Prostate gland (tissue), 2 donors: ENCODE results near the gene RCVRN.

ENCODE experiments used
- CTCF ChIP-seq, 4 experiments: fragments of 200-600 bp in 2 of 4; fragments of 450-650 bp in 2 of 4; sonication (generic) in 2 of 4; IDR thresholded peaks; 1 replicate in 3 of 4; 2 replicates in 1 of 4; pipeline ENCODE4 v1.5.1; 2016 to 2019; ENCODE audit warnings: antibody characterized with exemption in 4 of 4, mild to moderate bottlenecking in 2 of 4, moderate library complexity in 2 of 4
- POLR2AphosphoS5 ChIP-seq: sonication (generic); formaldehyde crosslinking; IDR thresholded peaks from one replicate; pipeline ENCODE4 v1.6.1; 2017; ENCODE audit warnings: antibody characterized with exemption

GRCh38 chr17:9893411-9894012 lies 11.6 kb downstream of the RCVRN start:
- TF ChIP-seq CTCF (IDR thresholded peaks at IDR 0.05) = no peak
- no peak for TF ChIP-seq POLR2AphosphoS5
